HepG2 (cell line): ENCODE results near the gene CIAO2B. TPM values are rescaled to one million over a fixed set of nuclear protein-coding genes. Genes with fewer than 3 reads are reported as not detected.

Source experiments
- FOXA1 ChIP-seq, 2 experiments: fragments of 450-650 bp in 1 of 2; sonication (generic) in 1 of 2; formaldehyde crosslinking in 1 of 2; IDR thresholded peaks; 2 replicates each; pipeline versions ENCODE4 v1.4.0 to v1.6.1; 2016 to 2020; ENCODE audit warnings: missing genetic modification reagents in 1 of 2
- GRHL1 ChIP-seq: sonication (generic); formaldehyde crosslinking; conservative IDR thresholded peaks from 2 replicates; pipeline ENCODE4 v1.8.0; 2022; ENCODE audit warnings: missing genetic modification reagents
- HNRNPH1 ChIP-seq: fragments of 200-400 bp; formaldehyde crosslinking; optimal IDR thresholded peaks from 2 replicates; pipeline ENCODE3; 2017; ENCODE audit warnings: mild to moderate bottlenecking, low read depth, low read length
- HNRNPLL ChIP-seq: fragments of 200-400 bp; formaldehyde crosslinking; IDR thresholded peaks from 2 replicates; pipeline ENCODE4 v1.6.1; 2017; ENCODE audit warnings: mild to moderate bottlenecking, low read depth, low read length; ENCODE audit not compliant: poor library complexity, severe bottlenecking
- KLF13 ChIP-seq: sonication (generic); formaldehyde crosslinking; IDR thresholded peaks from 2 replicates; pipeline ENCODE4 v1.4.0; 2020; ENCODE audit warnings: mild to moderate bottlenecking, missing genetic modification reagents
- ONECUT2 ChIP-seq: sonication (generic); formaldehyde crosslinking; IDR thresholded peaks from 2 replicates; pipeline ENCODE4 v1.4.0; 2020; ENCODE audit warnings: missing genetic modification reagents
- PRDM10 ChIP-seq: sonication (generic); formaldehyde crosslinking; IDR thresholded peaks from 2 replicates; pipeline ENCODE4 v1.4.0; 2020; ENCODE audit warnings: low read depth, missing genetic modification reagents
- SIX1 ChIP-seq: sonication (generic); formaldehyde crosslinking; IDR thresholded peaks from 2 replicates; pipeline ENCODE4 v1.4.0; 2020; ENCODE audit warnings: missing genetic modification reagents, borderline replicate concordance
- ZBTB34 ChIP-seq: sonication (generic); formaldehyde crosslinking; IDR thresholded peaks from 2 replicates; pipeline ENCODE4 v1.8.0; 2022; ENCODE audit warnings: mild to moderate bottlenecking, missing genetic modification reagents
- ZBTB40 ChIP-seq, 2 experiments: fragments of 450-650 bp in 1 of 2; sonication (generic) in 1 of 2; formaldehyde crosslinking in 1 of 2; IDR thresholded peaks; 2 replicates each; pipeline versions ENCODE4 v1.6.1 to v1.8.0; 2016 to 2022; ENCODE audit warnings: antibody characterized with exemption in 1 of 2, mild to moderate bottlenecking in 1 of 2, missing genetic modification reagents in 1 of 2
- ZNF557 ChIP-seq: sonication (generic); formaldehyde crosslinking; IDR thresholded peaks from 2 replicates; pipeline ENCODE4 v1.4.0; 2020; ENCODE audit warnings: missing genetic modification reagents
- ZNF788 ChIP-seq: sonication (generic); formaldehyde crosslinking; IDR thresholded peaks from 2 replicates; pipeline ENCODE4 v1.5.0; 2020; ENCODE audit warnings: mild to moderate bottlenecking, missing genetic modification reagents, borderline replicate concordance
- polyA plus RNA-seq, 8 experiments: library from polyadenylated mRNA; depleted of rRNA in 3 of 8; stranded (reverse) in 7 of 8; unstranded in 1 of 8; fragments of >200 nt; fragmentation: Illumina TruSeq in 4 of 8; extraction: Trizol in 4 of 8; gene quantifications; 2 replicates each; pipeline versions ENCODE4 v1.2.1 to v1.2.3, GENCODE V29; 2011 to 2016; ENCODE audit warnings: low read depth in 4 of 8, missing spikeins in 1 of 8, mixed read lengths in 1 of 8; ENCODE audit not compliant: insufficient read depth in 1 of 8
- total RNA-seq, 5 experiments: library from RNA; depleted of rRNA; stranded (reverse); fragments of >200 nt; fragmentation: Illumina TruSeq; extraction: Trizol; gene quantifications; 2 replicates each; pipeline ENCODE4 v1.2.3, GENCODE V29; 2016; ENCODE audit warnings: low read depth in 1 of 5

CIAO2B gene
- total and polyA plus RNA-seq, 2 of the 13 experiments (the other 11 are each of a cell fraction or from before 2014, with no cell fraction given): 157 to 293 TPM

GRCh38 chr16:66954097-66954659 is 20.0 kb upstream of the CIAO2B start (continued):
- TF ChIP-seq GRHL1 (CRISPR knock-in tag) (no peak), ZBTB40 (IDR thresholded peaks at IDR 0.05) (no peak), ZBTB40 (CRISPR knock-in tag; IDR thresholded peaks at IDR 0.05) (no peak), ONECUT2 (CRISPR knock-in tag) (no peak), ZNF557 (CRISPR knock-in tag) (no peak), ZNF788 (no peak), HNRNPLL (no peak), HNRNPH1 (no peak), SIX1 (CRISPR knock-in tag) (no peak), ZBTB34 (CRISPR knock-in tag) (no peak), FOXA1 (IDR thresholded peaks at IDR 0.05) (no peak), FOXA1 (CRISPR knock-in tag; IDR thresholded peaks at IDR 0.05) (no peak), PRDM10 (CRISPR knock-in tag) (no peak), KLF13 (CRISPR knock-in tag) (no peak)
